Measurements from ENCODE around the gene TBC1D30. TPM values are rescaled to one million over a fixed set of nuclear protein-coding genes. Genes with fewer than 3 reads are reported as not detected.

TBC1D30 gene
- polyA plus RNA-seq, 2 of the 4 experiments (the other 2 are of a cell fraction) = 0.65 to 3.5 TPM

- H3K4me1 ChIP-seq = peaks cover 24% of the 10 kb centered on the region
- no peak overlapping the region for H3K27ac ChIP-seq
- POLR2A ChIA-PET = no interaction called here
- peak overlapping the region; percentile 55 for H3K4me2 ChIP-seq
- CTCF ChIA-PET = interaction anchor here (0.6 to 5.2 kb wide), 12 partner anchors 9 to 582 kb away, joined by 3 to 33 read pairs (median 8); no protein-coding TSS in a partner anchor
- no peak overlapping the region for H3K4me3 ChIP-seq
- DNase-seq (ENCODE audit: low read depth in 1 of 2, low spot score in 1 of 2) = peak in 1 of 2 experiments; percentile 22
- FAIRE-seq = no peak
- H3K9me3 ChIP-seq = no peaks in the 10 kb centered on the region
- peak in 1 of 2 experiments; percentile 11; a peak in 2 of 6 replicates for ATAC-seq
- peak in 1 of 2 experiments; percentile 51; a peak in 1 of 4 replicates for TF ChIP-seq CEBPB (IDR thresholded peaks at IDR 0.05)
- TF ChIP-seq RFX5 (IDR thresholded peaks at IDR 0.05) = no peak
- TF ChIP-seq FOSL2 (IDR thresholded peaks at IDR 0.05) = no peak
- peak; percentile 39 for TF ChIP-seq FOSL2 (CRISPR knock-in tag; IDR thresholded peaks at IDR 0.05)
- WGBS (ENCODE audit: missing lambda C conversion rate) = 38% methylated on average over 1 of the region's 1 CpG
Observed at GRCh38 chr12:64797156-64797555, 27.3 kb upstream of the TBC1D30 start.

- ChIA-PET POLR2A (no interaction called here), CTCF (interaction anchor here (1.0 to 5.2 kb wide), 8 partner anchors 8 to 435 kb away, joined by 3 to 33 read pairs (median 4); no protein-coding TSS in a partner anchor)
- TF ChIP-seq SREBF2 (IDR thresholded peaks at IDR 0.05) (no peak), CHD2 (IDR thresholded peaks at IDR 0.05; ENCODE audit: low read length, partially characterized antibody) (no peak)
- ATAC-seq (no peak), DNase-seq (ENCODE audit: low read depth in 1 of 2, low spot score in 1 of 2) (no peak), FAIRE-seq (no peak)
- Histone ChIP-seq H3K27ac (no peak overlapping the region), H3K9me3 (no peaks in the 10 kb centered on the region), H3K4me3 (no peak overlapping the region), H3K4me2 (no peak overlapping the region), H3K4me1 (peaks cover 24% of the 10 kb centered on the region)
Observed at GRCh38 chr12:64798165-64798564, 26.3 kb upstream of the TBC1D30 start.

GRCh38 chr12:64800640-64801039, 23.8 kb upstream of the TBC1D30 start:
- Histone ChIP-seq H3K4me1 (peaks cover 19% of the 10 kb centered on the region), H3K4me3 (no peak overlapping the region), H3K4me2 (no peak overlapping the region), H3K27ac (no peak overlapping the region), H3K9me3 (no peaks in the 10 kb centered on the region)
- FAIRE-seq (no peak), ATAC-seq (no peak), DNase-seq (ENCODE audit: low read depth in 1 of 2, low spot score in 1 of 2) (no peak)
- TF ChIP-seq EP300 (IDR thresholded peaks at IDR 0.05) (no peak), RAD21 (conservative IDR thresholded peaks at IDR 0.05 in 1 of 2, IDR thresholded peaks at IDR 0.05 in 1 of 2) (no peak), PBX3 (IDR thresholded peaks at IDR 0.05) (no peak), HDAC2 (IDR thresholded peaks at IDR 0.05) (no peak), SREBF2 (IDR thresholded peaks at IDR 0.05) (no peak), HEYL (CRISPR knock-in tag; IDR thresholded peaks at IDR 0.05) (no peak), CHD4 (IDR thresholded peaks at IDR 0.05; ENCODE audit: borderline replicate concordance) (no peak), HOXB5 (CRISPR knock-in tag; IDR thresholded peaks at IDR 0.05) (no peak), JUN (IDR thresholded peaks at IDR 0.05) (no peak)
- 73% methylated on average over 5 of the region's 5 CpGs for WGBS (ENCODE audit: missing lambda C conversion rate)
- ChIA-PET POLR2A (no interaction called here), CTCF (interaction anchor here (0.9 to 3.6 kb wide), 13 partner anchors 10 to 431 kb away, joined by 3 to 36 read pairs (median 11); partner anchors contain the start of gene LEMD3)

- WGBS (ENCODE audit: missing lambda C conversion rate) = 24% methylated on average over 2 of the region's 2 CpGs
- ChIA-PET CTCF (interaction anchor here (0.7 to 3.6 kb wide), 36 partner anchors 9 to 1018 kb away, joined by 3 to 36 read pairs (median 5); partner anchors contain the start of genes LEMD3 and WIF1), POLR2A (no interaction called here)
- no peaks in the 10 kb centered on the region for H3K9me3 ChIP-seq
- H3K4me3 ChIP-seq = no peak overlapping the region
- peak overlapping the region; percentile 55; the same call in 2 of the 3 replicates for H3K4me2 ChIP-seq
- H3K27ac ChIP-seq = no peak overlapping the region
- TF ChIP-seq RAD21 (conservative IDR thresholded peaks at IDR 0.05 in 1 of 2, IDR thresholded peaks at IDR 0.05 in 1 of 2) (peak; percentile 42 to 49; a peak in 4 of 5 replicates), MAX (IDR thresholded peaks at IDR 0.05) (no peak), GATA3 (IDR thresholded peaks at IDR 0.05; ENCODE audit: borderline replicate concordance) (no peak), CTCF (IDR thresholded peaks at IDR 0.05) (peak; percentile 64), SMC3 (IDR thresholded peaks at IDR 0.05) (peak; percentile 46; the same call in 2 of the 3 replicates), ESRRA (IDR thresholded peaks at IDR 0.05; ENCODE audit: borderline replicate concordance, low read length) (no peak), EHF (CRISPR knock-in tag; IDR thresholded peaks at IDR 0.05) (no peak), CHD2 (IDR thresholded peaks at IDR 0.05; ENCODE audit: low read length, partially characterized antibody) (no peak)
- peaks cover 19% of the 10 kb centered on the region for H3K4me1 ChIP-seq
- peak; percentile 92 for ATAC-seq
- peak; percentile 44 to 45 for DNase-seq (ENCODE audit: low read depth in 1 of 2, low spot score in 1 of 2)
- peak; percentile 7 for FAIRE-seq
Observed at GRCh38 chr12:64801381-64801780, 23.1 kb upstream of the TBC1D30 start.

Data from A549 (cell line).